Transverse colon (tissue), 4 donors: ENCODE results near the gene CPA1.

Experiments
- CTCF ChIP-seq, 5 experiments: fragments of 200-600 bp in 3 of 5; fragments of 450-650 bp in 2 of 5; sonication (generic) in 3 of 5; IDR thresholded peaks; 1 replicate in 2 of 5; 2 replicates in 3 of 5; pipeline ENCODE4 v1.5.1; 2016 to 2017; ENCODE audit warnings: antibody characterized with exemption in 5 of 5, inconsistent platforms in 3 of 5, mild to moderate bottlenecking in 2 of 5, moderate library complexity in 1 of 5
- EP300 ChIP-seq: sonication (generic); formaldehyde crosslinking; IDR thresholded peaks from one replicate; pipeline ENCODE4 v1.6.1; 2017; ENCODE audit warnings: antibody characterized with exemption, low read depth
- POLR2A ChIP-seq: fragments of 450-650 bp; IDR thresholded peaks from one replicate; pipeline ENCODE4 v1.6.1; 2016; ENCODE audit warnings: antibody characterized with exemption, mild to moderate bottlenecking, moderate library complexity
- POLR2AphosphoS5 ChIP-seq, 3 donors: sonication (generic); formaldehyde crosslinking; IDR thresholded peaks; one replicate each; pipeline ENCODE4 v1.6.1; 2016; ENCODE audit warnings: antibody characterized with exemption in 3 of 3

GRCh38 chr7:130401101-130401500 lies 20.8 kb downstream of the CPA1 start:
- no peak for TF ChIP-seq CTCF (IDR thresholded peaks at IDR 0.05)
- TF ChIP-seq POLR2A, result no peak
- TF ChIP-seq POLR2AphosphoS5 (IDR thresholded peaks at IDR 0.05), result no peak
- no peak for TF ChIP-seq EP300
